ENCODE measurements around the gene RHBDF1.

RHBDF1 gene

GRCh38 chr16:116015-116414, 43.6 kb upstream of the RHBDF1 start:
- no peaks in the 10 kb centered on the region; the same call in 1 of the 2 replicates for H3K79me2 ChIP-seq (ENCODE audit: insufficient read depth, low read length)
- H3K27ac ChIP-seq (ENCODE audit: low read depth, low read length): no peak overlapping the region
- H3K9me2 ChIP-seq (replicated peaks; ENCODE audit: insufficient read depth, low read length): no peaks in the 10 kb centered on the region
- H3K36me3 ChIP-seq (ENCODE audit: low read length): no peaks in the 10 kb centered on the region
- no peak for TF ChIP-seq EZH2phosphoT487 (conservative IDR thresholded peaks at IDR 0.05; ENCODE audit: low read length)
- no peak for TF ChIP-seq CTCF (IDR thresholded peaks at IDR 0.05; ENCODE audit: insufficient read depth, low read length, poor library complexity, severe bottlenecking)
- no peaks in the 10 kb centered on the region for H3K27me3 ChIP-seq (ENCODE audit: low read length)
- no peaks in the 10 kb centered on the region for H4K20me1 ChIP-seq (ENCODE audit: low read depth, low read length)
- no peak overlapping the region for H3K4me2 ChIP-seq (ENCODE audit: low read depth, low read length, poor library complexity, severe bottlenecking)
- no peak overlapping the region for H2AFZ ChIP-seq (ENCODE audit: low read depth, low read length, severe bottlenecking)
- peaks cover 9% of the 10 kb centered on the region for H3F3A ChIP-seq (ENCODE audit: insufficient read depth)
- H3K9ac ChIP-seq (ENCODE audit: low read length): no peak overlapping the region
- H3K4me3 ChIP-seq (ENCODE audit: insufficient read depth, low read length, poor library complexity, severe bottlenecking): no peak overlapping the region
- no peaks in the 10 kb centered on the region for H3K9me3 ChIP-seq (ENCODE audit: insufficient read depth, low read length)

GRCh38 chr16:114327-114726, 41.9 kb upstream of the RHBDF1 start:
- H3K36me3 ChIP-seq (ENCODE audit: low read length): no peaks in the 10 kb centered on the region
- no peak overlapping the region for H3K27ac ChIP-seq (ENCODE audit: low read depth, low read length)
- H4K20me1 ChIP-seq (ENCODE audit: low read depth, low read length): no peaks in the 10 kb centered on the region
- no peak overlapping the region for H3K4me2 ChIP-seq (ENCODE audit: low read depth, low read length, poor library complexity, severe bottlenecking)
- H3K4me3 ChIP-seq (ENCODE audit: insufficient read depth, low read length, poor library complexity, severe bottlenecking): no peak overlapping the region
- no peaks in the 10 kb centered on the region; the same call in 1 of the 2 replicates for H3K79me2 ChIP-seq (ENCODE audit: insufficient read depth, low read length)
- no peaks in the 10 kb centered on the region for H3K9me2 ChIP-seq (replicated peaks; ENCODE audit: insufficient read depth, low read length)
- peaks cover 9% of the 10 kb centered on the region for H3F3A ChIP-seq (ENCODE audit: insufficient read depth)
- TF ChIP-seq EZH2phosphoT487 (conservative IDR thresholded peaks at IDR 0.05; ENCODE audit: low read length) (no peak), CTCF (IDR thresholded peaks at IDR 0.05; ENCODE audit: insufficient read depth, low read length, poor library complexity, severe bottlenecking) (no peak)
- no peak overlapping the region for H2AFZ ChIP-seq (ENCODE audit: low read depth, low read length, severe bottlenecking)
- H3K27me3 ChIP-seq (ENCODE audit: low read length): no peaks in the 10 kb centered on the region
- no peak overlapping the region for H3K9ac ChIP-seq (ENCODE audit: low read length)
- H3K9me3 ChIP-seq (ENCODE audit: insufficient read depth, low read length): no peaks in the 10 kb centered on the region

GRCh38 chr16:112153-112840, 39.9 kb upstream of the RHBDF1 start:
- H3K79me2 ChIP-seq (ENCODE audit: insufficient read depth, low read length): no peaks in the 10 kb centered on the region; the same call in 1 of the 2 replicates

More at GRCh38 chr16:112153-112840, 39.9 kb upstream of the RHBDF1 start:
- no peak overlapping the region for H3K4me2 ChIP-seq (ENCODE audit: low read depth, low read length, poor library complexity, severe bottlenecking)
- no peaks in the 10 kb centered on the region for H4K20me1 ChIP-seq (ENCODE audit: low read depth, low read length)
- H3K9ac ChIP-seq (ENCODE audit: low read length): no peak overlapping the region
- no peaks in the 10 kb centered on the region for H3K36me3 ChIP-seq (ENCODE audit: low read length)
- no peak overlapping the region for H3K27ac ChIP-seq (ENCODE audit: low read depth, low read length)
- H3K9me2 ChIP-seq (replicated peaks; ENCODE audit: insufficient read depth, low read length): no peaks in the 10 kb centered on the region
- H3K4me3 ChIP-seq (ENCODE audit: insufficient read depth, low read length, poor library complexity, severe bottlenecking): no peak overlapping the region
- 0 out of 2 replicates have a peak, but pooled peaks cover 3% of the 10 kb centered on the region for H3F3A ChIP-seq (ENCODE audit: insufficient read depth)
- H3K27me3 ChIP-seq (ENCODE audit: low read length): no peaks in the 10 kb centered on the region
- no peak overlapping the region for H2AFZ ChIP-seq (ENCODE audit: low read depth, low read length, severe bottlenecking)
- no peaks in the 10 kb centered on the region for H3K9me3 ChIP-seq (ENCODE audit: insufficient read depth, low read length)
- TF ChIP-seq CTCF (IDR thresholded peaks at IDR 0.05; ENCODE audit: insufficient read depth, low read length, poor library complexity, severe bottlenecking) (no peak), EZH2phosphoT487 (conservative IDR thresholded peaks at IDR 0.05; ENCODE audit: low read length) (no peak)

Data from SU-DHL-6 (cell line).